Medulla oblongata (tissue), 1 donor: ENCODE results near the gene PTGES3.
"Not testable (repeated sequence)": the region's sequence is repeated elsewhere in the genome, so short reads cannot be mapped to it uniquely, and the experiment has no call there.

ENCODE experiments used
- DNase-seq: peaks from one replicate; pipeline ENCODE4 v3.0.0-alpha.2; 2015; ENCODE audit errors: extremely low spot score

The PTGES3 gene

GRCh38 chr12:56688129-56688845 is at the start of gene PTGES3:
Gene PTGES3, minus strand, starts transcription at chr12:56688284. Its CDS starts 285 bp downstream, at chr12:56687999.
- peak; percentile 96 for DNase-seq

- DNase-seq: no peak
These were observed 40.2 kb upstream of the PTGES3 start for GRCh38 chr12:56728139-56728861.

- DNase-seq: not testable (repeated sequence)
These were observed 38.2 kb upstream of the PTGES3 start for GRCh38 chr12:56726196-56726675.

GRCh38 chr12:56725723-56726102 is 37.6 kb upstream of the PTGES3 start:
- DNase-seq: peak; percentile 13

- peak; percentile 99 for DNase-seq
These were observed 37.1 kb upstream of the PTGES3 start, which contains the start of gene NACA for GRCh38 chr12:56724972-56725722. Gene NACA, minus strand, starts transcription at chr12:56725299. Its CDS starts 778 bp downstream, at chr12:56724521.

- DNase-seq: no peak
These were observed 36.6 kb upstream of the PTGES3 start for GRCh38 chr12:56724701-56724971.

GRCh38 chr12:56723889-56724700 is 36.0 kb upstream of the PTGES3 start:
- peak; percentile 75 for DNase-seq

GRCh38 chr12:56723352-56723751 is 35.3 kb upstream of the PTGES3 start:
- no peak for DNase-seq

GRCh38 chr12:56722832-56723231 is 34.7 kb upstream of the PTGES3 start:
- DNase-seq: no peak

- DNase-seq: peak; percentile 50
These were observed 33.6 kb upstream of the PTGES3 start for GRCh38 chr12:56721721-56722120.

GRCh38 chr12:56721216-56721615 is 33.1 kb upstream of the PTGES3 start:
- DNase-seq: no peak

GRCh38 chr12:56720731-56721151 is 32.7 kb upstream of the PTGES3 start:
- no peak for DNase-seq

GRCh38 chr12:56719056-56719455 is 31.0 kb upstream of the PTGES3 start:
- DNase-seq: no peak

- DNase-seq: no peak
These were observed 30.6 kb upstream of the PTGES3 start for GRCh38 chr12:56718636-56719035.

GRCh38 chr12:56718149-56718548 is 30.1 kb upstream of the PTGES3 start:
- no peak for DNase-seq

- DNase-seq: no peak
These were observed 29.1 kb upstream of the PTGES3 start for GRCh38 chr12:56716933-56717880.

GRCh38 chr12:56716458-56716857 is 28.4 kb upstream of the PTGES3 start:
- DNase-seq: no peak

GRCh38 chr12:56715798-56716197 is 27.7 kb upstream of the PTGES3 start:
- no peak for DNase-seq

- no peak for DNase-seq
These were observed 26.4 kb upstream of the PTGES3 start for GRCh38 chr12:56714431-56714929.

- no peak for DNase-seq
These were observed 25.3 kb upstream of the PTGES3 start for GRCh38 chr12:56713345-56713744.
